CD1c-positive myeloid dendritic cell (primary cell): Measurements from ENCODE around the gene USP7.
A peak's percentile ranks its signal among the peaks of the same experiment; 100 is the strongest.
"Not testable (repeated sequence)": the region's sequence is repeated elsewhere in the genome, so short reads cannot be mapped to it uniquely, and the experiment has no call there.

Experiments used
- DNase-seq: peaks from one replicate; pipeline ENCODE4 v3.0.0-alpha.2; 2016; ENCODE audit errors: extremely low spot score

USP7 gene

DNA sequence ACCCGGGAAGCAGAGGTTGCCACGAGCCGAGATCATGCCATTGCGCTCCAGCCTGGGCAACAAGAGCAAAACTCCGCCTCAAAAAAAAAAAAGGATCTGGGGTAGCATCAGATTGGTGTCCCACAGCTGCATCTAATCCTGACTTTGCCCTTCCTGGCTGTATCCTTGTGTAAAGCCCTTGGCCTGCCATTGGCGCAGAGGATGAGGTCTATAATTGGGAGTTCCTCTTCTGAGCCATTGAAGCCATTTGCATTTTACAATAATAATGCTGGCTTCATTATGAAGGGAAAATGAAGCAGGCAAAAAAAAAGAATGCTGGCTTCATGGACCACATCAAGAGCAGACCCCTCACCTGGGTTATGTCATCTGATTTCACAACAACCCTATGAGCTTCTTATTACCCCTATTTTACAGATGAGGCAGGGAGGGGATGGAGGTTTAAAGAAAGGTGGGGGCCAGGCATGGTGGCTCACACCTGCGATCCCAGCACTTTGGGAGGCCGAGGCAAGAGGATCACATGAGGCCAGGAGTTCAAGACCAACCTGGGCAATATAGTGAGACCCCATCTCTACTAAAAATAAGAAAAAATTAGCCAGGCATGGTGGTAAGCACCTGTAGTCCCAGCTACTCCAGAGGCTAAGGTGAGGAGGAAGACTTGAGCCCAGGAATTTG, 82.7 kb downstream of the USP7 start:
- DNase-seq = no peak

DNA sequence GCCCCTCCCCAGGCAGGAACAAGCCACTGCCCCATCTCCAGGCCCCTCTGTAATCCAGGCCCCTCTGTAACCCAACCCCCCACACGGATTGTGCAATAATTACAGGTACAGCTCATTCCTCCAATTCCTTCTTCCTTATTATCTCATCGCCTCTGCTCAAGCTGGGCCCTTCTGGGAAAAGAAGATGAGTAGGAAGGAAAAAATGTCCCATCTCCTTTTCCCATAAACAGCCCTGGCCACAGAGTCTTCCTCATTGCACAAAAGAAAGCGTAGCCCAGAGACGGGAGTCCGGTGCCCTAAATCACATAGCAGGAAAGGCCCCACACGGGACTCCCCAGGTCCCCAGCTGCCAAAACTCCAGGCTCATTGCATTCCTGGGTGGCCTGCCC, 85.2 kb downstream of the USP7 start:
- DNase-seq = no peak

DNA sequence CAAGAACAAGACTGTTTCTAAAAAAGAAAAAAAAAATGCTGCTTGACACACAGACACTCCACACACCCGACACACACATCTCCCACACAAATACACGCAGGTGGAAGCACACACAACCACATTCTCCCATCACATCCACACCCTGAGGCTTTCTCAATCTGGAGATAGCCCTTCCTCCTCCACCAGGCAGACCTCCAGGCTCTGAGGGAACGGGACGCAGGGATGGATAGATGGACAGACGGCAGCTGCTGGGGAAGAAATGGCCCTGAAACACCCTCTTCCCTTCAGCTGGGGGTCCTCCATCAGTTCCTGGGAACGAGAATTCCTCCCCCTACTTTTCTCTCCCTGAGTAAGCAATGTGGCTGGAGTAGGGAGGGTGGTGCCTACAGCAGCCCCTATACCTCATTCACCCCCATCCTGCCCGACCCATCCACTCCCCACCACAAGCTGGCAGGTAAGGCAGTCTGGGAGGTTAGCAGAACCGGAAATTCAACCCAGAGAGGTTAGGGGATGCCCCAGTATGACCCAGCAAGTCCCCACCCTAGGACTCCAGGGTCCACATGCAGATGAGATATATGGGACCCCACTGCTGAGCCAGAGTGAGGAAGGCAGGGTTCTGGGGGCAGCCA, 85.7 kb downstream of the USP7 start:
- DNase-seq = no peak

DNA sequence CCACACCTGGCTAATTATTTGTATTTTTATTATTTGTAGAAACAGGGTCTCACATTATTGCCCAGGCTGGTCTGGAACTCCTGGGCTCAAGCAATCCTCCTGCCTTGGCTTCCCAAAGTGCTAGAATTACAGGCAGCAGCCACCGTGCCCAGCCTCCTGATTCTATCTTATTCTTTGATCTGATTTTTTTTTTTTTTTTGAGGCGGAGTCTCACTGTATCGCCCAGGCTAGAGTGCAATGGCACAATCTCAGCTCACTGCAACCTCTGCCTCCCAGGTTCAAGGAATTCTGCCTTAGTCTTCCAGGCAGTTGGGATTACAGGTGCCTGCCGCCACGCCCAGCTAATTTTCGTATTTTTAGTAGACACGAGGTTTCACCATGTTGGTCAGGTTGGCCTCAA, 88.4 kb downstream of the USP7 start:
- not testable (repeated sequence) for DNase-seq

DNA sequence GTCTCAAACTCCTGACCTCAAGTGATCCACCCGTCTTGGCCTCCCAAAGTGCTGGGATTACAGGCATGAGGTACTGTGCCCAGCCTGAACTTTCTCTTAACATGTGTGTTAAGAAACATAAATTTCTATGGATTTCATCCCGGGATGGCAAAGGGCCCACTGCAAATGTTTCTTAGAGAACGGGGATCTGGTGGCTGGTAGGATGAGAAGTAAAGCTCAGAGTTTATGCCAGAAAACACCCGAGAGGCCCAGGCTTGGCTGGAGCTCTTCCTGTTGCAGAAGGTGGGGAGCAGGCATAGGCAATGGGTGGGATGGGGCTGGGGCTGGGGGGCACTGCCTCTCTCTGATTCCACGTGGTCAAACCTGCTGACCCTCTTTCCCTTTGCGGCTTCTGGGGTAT, 89.3 kb downstream of the USP7 start:
- DNase-seq = no peak

DNA sequence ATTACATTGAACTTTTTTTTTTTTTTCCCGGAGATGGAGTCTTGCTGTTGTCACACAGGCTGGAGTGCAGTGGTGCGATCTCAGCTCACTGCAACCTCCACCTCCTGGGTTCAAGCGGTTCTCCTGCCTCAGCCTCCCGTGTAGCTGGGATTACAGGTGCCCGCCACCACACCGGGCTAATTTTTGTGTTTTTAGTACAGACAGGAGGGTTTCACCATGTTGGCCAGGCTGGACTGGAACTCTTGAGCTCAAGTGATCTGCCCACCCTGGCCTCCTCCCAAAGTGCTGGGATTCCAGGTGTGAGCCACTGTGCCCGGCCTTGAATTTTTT, 89.9 kb downstream of the USP7 start:
- not testable (repeated sequence) for DNase-seq

DNA sequence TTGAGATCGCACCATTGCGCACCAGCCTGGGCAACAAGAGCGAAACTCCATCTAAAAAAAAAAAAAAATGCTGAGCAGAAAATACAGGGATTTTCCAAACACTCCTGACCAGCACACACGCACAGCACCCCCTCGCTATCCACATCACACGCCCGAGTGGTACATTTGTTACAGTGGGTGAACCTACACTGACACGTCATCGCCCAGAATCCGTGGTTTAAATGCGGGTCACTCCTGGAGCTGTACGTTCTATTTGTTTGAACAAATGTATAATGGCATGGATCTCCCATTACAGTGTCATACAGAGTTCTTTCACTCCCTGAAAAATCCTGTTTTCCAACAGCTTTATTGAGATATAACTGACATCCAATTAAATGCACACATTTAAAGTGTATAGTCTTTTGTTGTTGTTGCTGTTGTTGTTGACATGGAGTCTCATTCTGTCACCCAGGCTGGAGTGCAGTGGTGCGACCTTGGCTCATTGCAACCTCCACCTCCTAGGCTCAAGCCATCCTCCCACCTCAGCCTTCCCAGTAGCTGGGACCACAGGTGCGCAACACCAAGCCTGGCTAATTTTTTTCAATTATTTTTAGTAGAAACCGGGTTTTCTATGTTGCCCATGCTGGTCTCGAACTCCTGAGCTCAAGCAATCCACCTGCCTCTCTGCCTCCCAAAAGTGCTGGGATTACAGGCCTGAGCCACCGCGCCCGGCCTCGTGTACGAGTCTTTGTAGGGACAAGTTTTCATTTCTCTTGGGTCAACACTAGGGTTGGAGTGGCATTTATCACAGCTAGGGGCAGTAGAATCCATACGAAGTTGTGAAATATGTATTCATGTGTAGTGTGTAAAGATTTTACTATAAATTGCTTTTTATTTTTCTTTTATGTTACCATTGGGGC, 90.5 kb downstream of the USP7 start:
- DNase-seq = no peak

DNA sequence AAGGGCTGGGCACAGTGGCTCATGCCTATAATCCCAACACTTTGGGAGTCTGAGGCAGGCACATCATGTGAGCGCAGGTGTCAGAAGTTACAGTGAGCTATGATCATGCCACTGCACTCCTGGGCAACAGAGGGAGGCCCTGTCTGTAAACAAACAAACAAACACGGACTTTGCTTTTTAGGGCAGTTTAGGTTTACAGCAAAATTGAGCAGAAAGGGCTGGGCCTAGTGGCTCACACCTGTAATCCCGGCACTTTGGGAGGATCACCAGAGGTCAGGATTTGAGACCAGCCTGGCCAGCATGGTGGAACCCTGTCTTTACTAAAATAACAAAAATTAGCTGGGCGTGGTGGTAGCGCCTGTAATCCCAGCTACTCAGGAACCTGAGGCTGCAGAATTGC, 91.6 kb downstream of the USP7 start:
- no peak for DNase-seq

DNA sequence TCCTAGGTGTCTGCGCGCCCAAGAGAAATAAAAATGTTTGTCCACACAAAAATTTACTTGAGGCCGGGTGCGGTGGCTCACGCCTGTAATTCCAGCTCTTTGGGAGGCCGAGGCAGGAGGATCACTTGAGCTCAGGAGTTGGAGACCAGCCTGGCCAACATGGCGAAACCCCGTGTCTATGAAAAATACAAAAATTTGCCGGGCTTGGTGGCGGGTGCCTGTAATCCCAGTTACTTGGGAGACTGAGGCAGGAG, 93.8 kb downstream of the USP7 start:
- DNase-seq = not testable (repeated sequence)

DNA sequence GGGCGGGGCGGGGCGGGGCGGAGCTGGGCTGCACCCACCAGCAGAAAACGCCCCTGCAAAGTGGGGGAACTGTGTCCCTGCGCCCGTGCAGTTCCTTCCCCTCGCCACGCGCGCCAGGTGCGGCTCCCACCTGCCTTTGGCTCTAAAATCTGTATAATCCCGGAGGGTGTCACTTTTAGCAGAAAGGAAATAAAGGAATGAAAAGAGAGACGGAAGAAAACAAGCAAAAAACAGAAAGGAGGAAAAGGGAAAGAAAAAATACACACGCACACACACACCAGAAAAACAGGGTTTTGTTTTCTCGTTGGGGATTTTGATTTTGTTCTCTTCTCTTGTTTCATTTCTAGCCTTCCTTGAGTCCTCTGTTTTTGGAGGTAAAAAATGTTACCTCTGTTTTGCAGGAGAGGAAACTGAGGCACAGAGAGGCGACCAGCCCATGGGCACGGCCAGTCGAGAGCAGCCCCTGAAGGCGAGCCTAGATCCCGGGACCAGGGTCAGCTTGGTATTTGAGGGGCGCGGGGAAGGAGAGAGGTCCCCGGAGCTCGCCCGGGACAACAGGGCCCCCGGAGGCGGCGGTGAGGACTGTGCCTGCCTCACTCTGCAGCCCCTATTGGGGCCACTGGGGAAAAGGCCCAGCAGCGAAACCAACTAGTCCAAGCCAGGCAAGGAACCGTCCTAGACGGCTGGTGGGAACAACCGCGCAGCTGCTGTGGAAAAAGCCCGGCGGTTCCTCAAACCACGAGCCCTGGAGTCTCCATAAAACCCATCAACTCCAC, 94.3 kb downstream of the USP7 start:
- no peak for DNase-seq

DNA sequence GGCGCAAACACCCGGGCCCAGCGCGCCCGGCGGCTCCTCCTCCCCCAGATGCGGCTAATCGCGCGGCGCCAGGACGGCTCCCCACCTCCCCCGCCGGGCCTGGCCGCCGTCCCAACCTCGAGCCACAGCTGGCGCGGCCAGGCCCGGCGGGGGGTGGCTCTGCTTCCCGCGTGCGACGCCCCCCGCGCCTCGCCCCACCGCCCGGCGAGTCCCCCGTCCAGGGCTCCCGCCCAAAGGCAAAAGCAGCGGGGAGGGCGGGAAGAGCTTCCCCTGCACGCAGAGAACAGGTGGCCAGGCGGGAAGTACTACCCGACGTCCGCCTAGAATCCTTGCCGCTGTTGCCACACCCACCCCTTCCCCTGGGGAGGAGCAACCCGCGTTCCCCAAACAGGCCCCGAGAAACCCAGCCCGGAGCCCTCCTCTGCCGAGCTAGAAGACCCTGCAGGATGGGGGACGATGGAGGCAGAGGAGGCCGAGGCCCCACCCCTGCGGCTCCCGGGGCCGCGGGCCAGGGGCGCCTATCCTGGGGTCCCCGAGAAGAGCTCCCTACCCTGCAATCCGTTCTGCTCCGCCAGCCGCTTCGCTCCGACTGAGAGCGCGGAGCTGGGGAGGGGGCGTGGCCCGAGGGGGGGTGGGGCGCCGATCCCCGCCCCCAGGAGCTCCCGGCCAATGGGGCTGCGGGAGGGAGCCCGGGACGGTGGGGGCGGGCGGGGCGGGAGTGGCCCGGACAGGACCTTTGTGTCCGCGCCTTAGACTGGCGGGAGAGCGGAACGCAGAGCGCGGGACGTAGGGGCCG, 95.1 kb downstream of the USP7 start, which contains the start of gene CARHSP1:
TSS of gene CARHSP1 (minus strand) at position 591 of the 796 bp plus-strand sequence. CDS start 9,678 bp downstream, outside the sequence.
- DNase-seq = peak; percentile 94

DNA sequence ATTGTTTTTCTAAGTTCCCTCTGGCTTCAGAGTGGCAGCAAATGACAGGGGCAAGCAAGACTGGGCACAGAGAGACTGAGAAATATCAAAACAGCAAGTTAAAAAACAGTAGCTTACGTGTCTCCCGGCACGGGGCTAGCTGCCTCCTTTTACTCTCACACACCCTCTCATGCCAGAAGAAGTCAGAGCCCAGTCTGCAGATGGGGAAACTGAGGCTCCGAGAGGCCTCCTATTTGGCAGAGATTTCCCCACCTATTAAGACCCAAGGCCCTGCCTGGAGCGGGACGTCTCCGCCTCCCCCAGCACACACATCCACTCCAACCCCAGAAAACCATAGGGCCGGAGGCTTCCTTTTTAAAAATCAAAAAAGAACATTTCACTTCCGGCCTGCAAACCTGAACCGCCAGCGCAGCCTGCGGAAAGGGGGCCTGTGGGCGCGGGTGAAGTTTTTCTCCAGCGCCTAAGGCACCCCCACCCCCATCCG, 95.7 kb downstream of the USP7 start:
- no peak for DNase-seq

DNA sequence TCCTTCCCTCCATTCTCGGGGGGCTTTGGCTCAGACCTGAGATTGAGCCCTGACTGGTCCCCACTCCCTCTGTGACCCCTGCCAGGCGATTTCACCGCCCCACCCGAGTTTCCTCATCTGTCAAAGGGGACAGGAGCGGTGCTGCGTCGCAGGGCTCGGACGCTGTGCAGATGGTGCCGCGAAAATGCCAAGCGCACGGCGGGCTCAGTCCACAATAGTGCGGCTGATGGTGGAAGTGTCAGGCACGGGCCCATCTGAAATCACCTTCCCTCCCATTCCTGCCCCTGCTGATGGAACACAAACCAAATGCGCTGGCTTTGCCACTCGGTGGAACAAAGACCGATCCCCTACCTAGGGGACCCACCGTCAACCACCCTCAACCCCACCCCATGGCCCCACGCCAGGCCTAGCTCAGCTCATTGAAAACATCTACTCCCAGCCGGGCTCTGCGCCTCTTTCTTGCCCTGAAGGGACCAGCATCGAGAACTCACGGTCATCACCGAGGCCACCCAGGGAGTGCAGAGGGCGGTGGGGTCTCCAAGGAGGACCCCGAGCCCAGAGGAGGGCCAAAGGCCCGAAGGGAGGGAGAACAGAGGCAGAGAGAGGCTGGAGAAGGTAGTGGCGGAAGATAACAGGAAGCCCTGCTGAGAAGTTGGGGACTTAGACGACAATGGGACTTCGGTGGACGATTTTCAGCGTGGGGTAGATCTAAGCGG, 96.3 kb downstream of the USP7 start:
- no peak for DNase-seq

DNA sequence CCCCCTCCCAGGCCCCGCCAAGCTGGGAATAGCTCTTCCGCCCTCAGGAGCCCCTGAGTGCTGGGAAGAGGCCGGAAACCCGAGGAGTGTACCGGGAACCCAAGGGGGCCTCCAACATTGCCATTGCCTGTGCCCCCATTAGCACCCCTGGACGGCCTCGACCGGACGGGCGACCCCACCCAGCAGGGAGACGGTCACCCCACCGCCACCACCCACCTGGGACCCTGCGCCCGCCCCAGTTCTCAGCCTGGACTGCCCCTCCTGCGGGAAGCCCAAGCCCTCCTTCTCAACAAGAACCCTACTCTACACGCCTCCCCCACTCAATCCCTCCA, 96.9 kb downstream of the USP7 start:
- no peak for DNase-seq

DNA sequence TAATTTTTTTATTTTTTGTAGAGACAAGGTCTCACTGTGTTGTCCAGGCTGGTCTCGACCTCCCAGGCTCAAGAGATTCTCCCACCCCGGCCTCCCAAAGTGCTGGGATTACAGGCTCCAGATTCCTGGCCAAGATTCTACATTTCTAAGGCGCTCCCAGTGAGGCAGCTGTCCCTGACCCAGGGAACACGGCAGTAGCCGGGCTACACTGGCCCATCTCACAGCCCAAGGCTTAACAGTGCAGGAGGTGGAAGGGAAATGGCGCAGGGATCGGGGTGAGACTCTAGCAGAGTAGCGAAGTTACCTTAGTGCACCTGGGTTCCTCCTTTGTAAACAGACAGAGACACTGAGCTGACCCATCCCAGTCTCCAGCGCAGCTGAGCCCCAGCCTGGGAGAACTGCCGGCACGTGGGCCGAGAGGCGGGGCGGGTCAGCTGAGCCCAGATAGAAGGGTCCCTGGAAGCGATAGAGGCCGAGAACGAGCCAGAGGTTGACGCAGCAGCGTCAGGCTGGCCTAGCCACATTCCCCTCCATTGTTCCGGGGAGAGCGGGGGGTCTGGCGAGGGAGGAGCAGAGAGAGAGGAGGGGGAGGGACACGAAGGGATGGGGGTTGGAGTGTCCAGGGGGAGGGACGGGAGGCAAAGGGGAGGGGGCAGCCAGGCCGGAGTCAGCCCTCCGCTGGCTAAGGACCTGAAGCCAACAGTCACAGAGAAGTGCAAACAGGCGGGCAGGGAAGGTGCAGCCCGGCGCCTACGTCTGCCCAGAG, 97.4 kb downstream of the USP7 start:
- DNase-seq = no peak

DNA sequence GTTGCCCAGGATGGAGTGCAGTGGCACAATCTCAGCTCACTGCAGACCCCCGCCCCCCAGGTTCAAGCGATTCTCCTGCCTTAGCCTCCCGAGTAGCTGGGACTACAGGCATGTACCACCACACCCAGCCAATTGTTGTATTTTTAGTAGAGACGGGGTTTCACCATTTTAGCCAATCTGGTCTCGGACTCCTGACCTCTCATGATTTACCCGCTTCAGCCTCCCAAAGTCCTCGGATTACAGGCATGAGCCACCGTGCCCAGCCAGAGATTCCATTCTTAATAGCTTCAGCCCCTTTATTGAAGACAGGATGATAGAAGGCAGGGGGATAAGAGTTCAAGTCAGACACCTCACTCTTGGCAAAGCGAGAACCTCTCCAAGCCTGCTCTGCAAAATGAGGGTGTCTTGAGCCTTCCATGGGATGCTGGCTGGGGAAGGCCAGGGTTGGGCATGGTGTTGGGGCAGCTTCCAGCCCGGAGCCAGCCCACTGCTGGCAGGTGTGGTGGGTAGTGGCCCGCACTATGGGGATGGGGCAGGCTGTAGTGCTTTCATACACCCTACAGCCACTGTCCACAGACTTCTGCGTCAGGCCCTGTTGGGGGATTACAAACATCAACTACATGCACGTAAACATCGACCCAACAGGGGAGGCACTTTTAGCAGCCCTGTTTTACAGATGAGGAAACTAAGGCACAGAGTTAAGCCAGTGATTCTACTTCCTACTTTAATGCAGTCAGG, 98.4 kb downstream of the USP7 start:
- no peak for DNase-seq

DNA sequence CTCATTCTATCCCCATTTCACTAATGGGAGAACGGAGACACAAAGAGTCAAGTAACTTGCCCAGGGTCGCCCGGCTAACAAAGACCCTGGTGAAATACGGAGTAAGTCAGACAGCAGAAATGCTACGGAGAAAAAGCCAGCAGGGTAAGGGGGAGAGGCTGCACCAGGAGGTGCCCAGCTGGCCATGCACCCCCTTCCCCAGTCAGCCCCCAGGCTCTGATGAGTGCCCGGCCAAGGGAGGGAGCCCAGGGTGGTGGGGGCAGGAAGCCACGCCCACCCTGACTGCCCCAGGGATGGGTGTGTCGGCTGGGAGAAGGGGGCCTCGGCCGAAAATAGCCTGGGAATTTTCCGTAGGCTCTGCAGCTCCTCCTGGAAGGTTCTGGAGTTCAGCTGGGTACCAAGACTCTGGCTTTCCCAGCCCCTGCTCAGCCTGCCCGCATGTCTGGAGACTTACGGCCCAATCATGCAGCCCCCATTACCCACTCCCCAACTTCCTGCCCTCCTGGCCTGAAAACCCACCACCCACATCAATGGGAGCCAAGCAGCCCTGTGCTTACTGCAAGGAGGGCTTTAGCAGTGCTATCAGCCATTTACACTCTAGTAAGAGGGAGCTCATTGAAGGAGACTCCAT, 99.1 kb downstream of the USP7 start:
- DNase-seq = no peak

DNA sequence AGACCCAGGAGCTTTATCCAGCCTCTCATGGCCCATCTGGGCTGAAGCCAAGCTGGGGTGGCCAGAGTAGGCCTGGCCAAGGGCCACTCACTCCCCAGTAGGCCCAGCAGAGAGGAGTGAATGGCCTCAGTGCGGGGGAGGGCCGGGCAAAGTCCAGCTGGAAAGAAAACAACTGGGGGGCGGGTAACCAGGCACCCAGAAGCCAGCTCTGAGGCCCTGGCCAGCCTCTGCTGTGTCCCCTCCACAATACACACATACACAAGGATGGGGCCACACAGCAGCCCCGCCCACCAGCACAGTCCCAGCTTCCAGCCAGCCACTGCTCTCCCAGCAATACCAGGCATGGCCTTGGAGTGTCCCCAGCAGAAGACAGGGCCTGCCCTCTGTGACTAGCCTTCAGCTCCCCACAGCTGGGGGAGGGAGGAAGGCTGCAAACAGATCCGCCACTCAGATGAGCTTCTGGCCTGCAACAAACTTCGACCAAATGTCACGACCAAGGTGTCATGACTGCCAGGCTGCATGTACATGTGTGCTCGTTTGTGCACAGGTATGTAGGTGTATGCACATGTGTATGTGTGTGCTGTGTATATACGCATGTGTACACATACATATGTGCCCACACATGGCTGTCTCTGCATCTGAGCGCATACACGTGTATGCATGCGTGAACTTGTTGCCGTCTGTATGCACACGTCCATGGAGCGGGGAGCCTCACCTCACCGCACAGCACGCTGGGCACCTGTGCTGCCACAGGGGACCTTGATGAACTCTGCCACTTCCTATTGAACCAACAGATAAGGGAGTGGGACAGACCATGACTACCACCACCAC, 99.9 kb downstream of the USP7 start:
- no peak for DNase-seq
